Activated CD8-positive, alpha-beta memory T cell treated with anti-CD3 and anti-CD28 coated beads, Interleukin-2, amount 50 U/mL, for 24 hours (primary cell): ENCODE results near the gene NR5A2.
"Not testable (repeated sequence)": the region's sequence is repeated elsewhere in the genome, so short reads cannot be mapped to it uniquely, and the experiment has no call there.

Experiments
- DNase-seq: peaks from one replicate; pipeline ENCODE4 v3.0.0-alpha.2; 2020; ENCODE audit errors: extremely low read depth

The NR5A2 gene

DNA sequence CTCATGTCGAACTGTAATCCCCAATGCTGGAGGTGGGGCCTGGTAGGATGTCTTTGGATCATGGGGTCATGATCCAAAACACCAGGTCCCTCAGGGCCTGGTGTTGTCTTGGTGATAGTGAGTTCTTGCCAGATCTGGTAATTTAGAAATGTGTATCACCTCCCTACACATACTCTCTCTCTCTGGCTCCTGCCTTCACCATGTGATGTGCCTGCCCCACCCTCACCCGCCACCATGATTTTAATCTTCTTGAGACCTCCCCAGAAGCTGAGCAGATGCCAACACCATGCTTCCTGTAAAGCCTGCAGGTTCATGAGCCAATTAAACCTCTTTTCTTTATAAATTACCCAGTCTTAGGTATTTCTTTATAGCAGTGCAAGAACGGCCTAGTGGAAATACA lies 136.4 kb downstream of the NR5A2 start:
- no peak for DNase-seq

DNA sequence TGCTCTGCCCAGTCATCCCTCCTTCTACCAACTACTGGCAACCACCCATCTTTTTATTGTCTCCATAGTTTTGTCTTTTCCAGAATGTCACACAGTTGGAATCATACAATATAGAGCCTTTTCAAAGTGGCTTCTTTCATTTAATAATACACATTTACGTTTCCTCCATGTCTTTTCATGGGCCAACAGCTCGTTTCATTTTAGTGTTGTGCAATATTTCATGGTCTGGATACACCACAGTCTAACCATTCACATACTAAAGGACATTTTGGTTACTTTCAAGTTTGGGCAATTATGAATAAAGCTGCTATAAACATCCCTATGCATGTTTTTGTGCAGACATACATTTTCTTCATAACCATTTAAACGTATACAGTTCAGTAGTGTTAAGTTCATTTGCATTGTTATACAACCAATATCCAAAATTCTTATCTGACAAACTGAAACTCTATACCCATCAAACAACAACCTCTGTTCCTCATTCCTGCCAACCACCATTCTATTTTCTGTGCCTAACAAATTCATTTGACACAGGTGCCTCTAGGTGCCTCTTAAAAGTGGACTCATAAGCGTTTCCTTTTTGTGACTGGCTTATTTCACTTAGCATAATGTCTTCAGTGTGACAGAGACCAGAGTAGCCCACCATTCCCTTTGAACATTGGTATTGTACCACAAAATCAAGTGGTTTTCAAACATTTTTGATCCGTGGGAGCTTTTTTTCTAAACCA lies 138.1 kb downstream of the NR5A2 start:
- DNase-seq = no peak

DNA sequence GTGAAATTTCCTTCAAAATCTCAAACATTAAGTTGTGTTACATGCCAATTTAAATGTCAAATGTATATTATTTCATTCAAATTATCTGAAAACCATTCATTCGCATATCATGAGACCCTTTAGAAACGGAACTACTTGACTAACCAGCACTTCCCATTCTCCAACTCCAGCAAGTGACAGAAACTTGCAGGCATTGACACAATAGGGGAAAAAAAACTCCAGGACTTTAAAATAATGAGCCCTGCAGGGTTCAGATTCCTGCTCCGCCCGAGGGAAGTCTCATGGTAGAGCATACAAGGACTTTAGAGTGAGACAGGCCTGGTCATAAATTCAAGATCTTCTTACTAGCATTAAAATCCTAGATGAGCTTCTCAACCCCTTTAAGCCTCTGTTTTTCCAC lies 138.9 kb downstream of the NR5A2 start:
- DNase-seq = no peak

DNA sequence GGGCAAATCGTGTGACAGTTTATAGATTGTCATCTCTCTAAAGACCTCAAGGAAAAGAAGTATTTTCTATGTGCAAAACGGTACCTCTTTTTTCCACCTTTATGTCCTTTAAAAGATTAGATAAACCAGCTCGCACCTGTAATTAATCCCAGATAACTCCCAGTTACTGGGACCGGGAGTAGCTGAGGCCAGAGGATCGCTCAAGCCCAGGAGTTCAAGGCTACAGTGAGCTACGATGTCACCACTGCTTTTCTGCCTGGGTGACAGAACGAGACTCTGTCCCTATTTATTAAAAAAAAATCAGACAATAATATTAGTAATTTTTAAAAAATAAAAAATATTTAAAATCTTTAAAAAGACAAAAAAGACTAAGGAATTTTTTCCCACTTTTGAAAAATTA lies 141.4 kb downstream of the NR5A2 start:
- DNase-seq = no peak

DNA sequence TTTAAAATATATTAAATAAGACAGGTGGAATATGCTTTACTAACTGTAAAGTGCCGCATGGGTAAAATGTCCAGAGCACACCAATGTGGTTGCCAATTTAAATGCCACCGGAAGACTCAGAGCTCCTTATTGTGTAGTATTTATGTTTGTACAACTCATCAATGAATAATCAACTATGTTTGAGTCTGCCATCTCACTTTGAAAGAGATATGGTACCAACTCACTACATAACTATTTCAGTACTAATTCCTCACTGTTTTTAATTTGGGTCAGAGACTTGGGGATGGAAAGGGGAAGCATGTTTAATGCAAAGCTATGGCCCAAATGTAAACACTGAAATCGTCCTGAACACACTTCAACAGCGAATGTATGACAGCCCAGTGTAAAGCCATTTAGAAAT lies 144.8 kb downstream of the NR5A2 start:
- no peak for DNase-seq

GRCh38 chr1:200173097-200173618 lies 145.6 kb downstream of the NR5A2 start:
- no peak for DNase-seq

DNA sequence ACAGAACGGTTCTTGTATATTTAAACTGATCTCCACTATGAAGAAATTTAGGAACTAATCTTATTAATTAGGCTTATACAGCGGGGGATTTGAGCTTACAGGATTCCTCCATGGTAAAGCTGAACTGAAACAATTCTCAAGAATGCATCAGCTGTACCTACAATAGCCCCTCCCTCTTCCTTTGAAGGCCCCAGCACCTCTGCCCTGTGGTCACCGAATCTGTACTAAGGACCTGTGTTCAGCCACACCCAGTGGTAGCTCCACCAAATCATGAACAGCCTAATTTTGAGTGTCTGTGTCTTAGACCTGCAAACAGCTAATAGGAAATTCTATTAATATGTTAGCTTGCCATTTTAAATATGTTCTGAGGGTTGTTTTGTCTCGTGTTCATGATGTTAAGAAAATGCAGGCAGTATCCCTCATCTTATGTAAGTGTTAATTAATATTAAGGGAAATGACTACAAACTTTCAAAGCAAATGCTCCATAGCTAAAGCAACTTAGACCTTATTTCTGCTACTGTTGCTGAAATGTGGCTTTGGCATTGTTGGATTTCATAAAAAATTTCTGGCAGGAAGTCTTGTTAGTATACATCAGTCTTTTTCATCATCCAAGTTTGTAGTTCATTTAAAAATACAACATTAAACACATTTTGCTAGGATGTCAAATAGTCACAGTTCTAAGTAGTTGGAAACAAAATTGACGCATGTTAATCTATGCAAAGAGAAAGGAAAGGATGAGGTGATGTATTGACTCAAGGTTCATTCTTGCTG lies 147.2 kb downstream of the NR5A2 start:
- DNase-seq = no peak

GRCh38 chr1:200176181-200176580 lies 148.7 kb downstream of the NR5A2 start:
- no peak for DNase-seq

DNA sequence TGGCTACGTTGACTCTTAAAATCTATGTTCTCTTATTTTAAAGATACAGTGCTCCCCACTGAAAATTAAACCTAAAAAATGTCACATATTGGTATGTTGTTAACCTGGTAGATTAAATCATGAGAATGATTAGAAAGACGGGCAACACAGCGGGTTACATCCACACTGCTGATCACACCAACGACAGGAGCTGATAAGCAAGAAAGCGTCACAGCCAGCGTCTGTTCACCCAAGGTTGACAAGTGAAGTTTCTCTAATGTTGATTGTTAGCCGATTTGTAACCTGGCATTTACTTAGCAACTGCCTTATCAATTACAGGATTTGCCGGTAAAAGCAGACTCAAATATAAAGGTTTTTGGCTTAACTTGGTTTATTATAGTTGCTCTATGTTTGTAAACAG lies 149.3 kb downstream of the NR5A2 start:
- DNase-seq = no peak

- no peak for DNase-seq
Observed at GRCh38 chr1:200178340-200178739, 150.8 kb downstream of the NR5A2 start.

GRCh38 chr1:200179126-200179780 lies 151.7 kb downstream of the NR5A2 start:
- DNase-seq = no peak

- DNase-seq = no peak
Observed at GRCh38 chr1:200179781-200180160, 152.3 kb downstream of the NR5A2 start.

GRCh38 chr1:200180821-200181220 lies 153.3 kb downstream of the NR5A2 start:
- DNase-seq = no peak

- DNase-seq = no peak
Observed at GRCh38 chr1:200181861-200182260, 154.4 kb downstream of the NR5A2 start.

- no peak for DNase-seq
Observed at GRCh38 chr1:200182701-200183100, 155.2 kb downstream of the NR5A2 start.

DNA sequence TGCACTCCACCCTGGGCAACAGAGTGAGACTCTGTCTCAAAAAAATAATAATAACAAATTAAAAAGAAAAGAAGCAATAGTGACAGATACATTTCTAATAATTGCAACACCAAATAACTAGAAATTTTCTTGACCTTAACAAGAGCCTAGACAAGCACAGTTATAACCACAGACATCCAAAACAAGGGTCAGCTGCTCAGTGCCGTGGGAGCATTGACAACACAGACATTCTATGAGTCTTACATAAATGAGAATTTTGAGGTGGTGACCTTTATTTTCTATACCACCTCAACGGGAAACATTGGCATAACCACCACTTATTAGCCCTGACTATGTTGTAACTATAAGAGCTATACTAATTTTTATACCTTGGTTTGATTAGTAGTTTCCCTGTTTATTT lies 156.1 kb downstream of the NR5A2 start:
- DNase-seq = no peak

DNA sequence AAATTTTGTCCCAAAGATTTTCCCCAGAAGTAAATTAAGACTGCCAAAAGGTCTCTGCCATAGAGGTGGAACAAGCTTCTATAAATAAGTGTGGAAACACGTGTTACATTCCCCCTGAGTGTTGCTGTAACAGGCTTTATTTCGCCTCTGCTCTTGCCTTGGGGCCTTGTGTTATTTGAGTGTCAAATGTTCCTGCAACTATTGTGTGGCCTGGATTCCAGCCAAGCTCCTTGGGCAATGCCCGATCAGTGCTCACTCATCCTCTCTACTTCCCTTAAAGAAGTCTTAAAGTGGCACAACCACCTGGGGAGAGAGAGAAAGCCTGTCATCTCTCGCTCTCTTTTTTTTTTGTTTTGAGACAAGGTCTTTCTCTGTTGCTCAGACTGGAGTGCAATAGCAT lies 156.7 kb downstream of the NR5A2 start:
- no peak for DNase-seq

- DNase-seq = not testable (repeated sequence)
Observed at GRCh38 chr1:200185191-200185590, 157.7 kb downstream of the NR5A2 start.

DNA sequence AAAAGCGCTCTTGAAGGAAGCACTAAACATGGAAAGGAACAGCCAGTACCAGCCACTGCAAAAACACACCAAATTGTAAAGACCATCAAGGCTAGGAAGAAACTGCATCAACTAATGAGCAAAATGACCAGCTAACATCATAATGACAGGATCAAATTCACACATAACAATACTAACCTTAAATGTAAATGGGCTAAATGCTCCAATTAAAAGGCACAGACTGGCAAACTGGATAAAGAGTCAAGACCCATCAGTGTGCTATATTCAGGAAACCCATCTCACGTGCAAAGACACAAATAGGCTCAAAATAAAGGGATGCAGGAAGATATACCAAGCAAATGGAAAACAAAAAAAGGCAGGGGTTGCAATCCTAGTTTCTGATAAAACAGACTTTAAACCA lies 159.8 kb downstream of the NR5A2 start:
- DNase-seq = not testable (repeated sequence)

- no peak for DNase-seq
Observed at GRCh38 chr1:200191993-200192392, 164.5 kb downstream of the NR5A2 start.

GRCh38 chr1:200194477-200194876 lies 167.0 kb downstream of the NR5A2 start:
- DNase-seq = no peak

GRCh38 chr1:200198236-200198635 lies 170.7 kb downstream of the NR5A2 start:
- no peak for DNase-seq
